ENCODE data around the gene PRR5. TPM values are rescaled to one million over a fixed set of nuclear protein-coding genes. Genes with fewer than 3 reads are reported as not detected.

The PRR5 gene
- total RNA-seq, 1 experiment from 2014 or later: 9.4 TPM

GRCh38 chr22:44691796-44692661 is 10.0 kb upstream of the PRR5 start:
- no peak for DNase-seq (ENCODE audit: low read depth)

- DNase-seq (ENCODE audit: low read depth): no peak
Measured at GRCh38 chr22:44692662-44693007, 9.4 kb upstream of the PRR5 start.

GRCh38 chr22:44693145-44693544 is 8.9 kb upstream of the PRR5 start:
- no peak for DNase-seq (ENCODE audit: low read depth)

GRCh38 chr22:44693756-44694155 is 8.2 kb upstream of the PRR5 start:
- DNase-seq (ENCODE audit: low read depth): no peak

- peak; percentile 66 for DNase-seq (ENCODE audit: low read depth)
Measured at GRCh38 chr22:44697423-44698141, 4.4 kb upstream of the PRR5 start.

GRCh38 chr22:44698531-44699421 is 3.2 kb upstream of the PRR5 start:
- peak; percentile 59 for DNase-seq (ENCODE audit: low read depth)

GRCh38 chr22:44700456-44700855 is 1.5 kb upstream of the PRR5 start:
- DNase-seq (ENCODE audit: low read depth): no peak

GRCh38 chr22:44701187-44701790 is 715 bp upstream of the PRR5 start:
- no peak for DNase-seq (ENCODE audit: low read depth)

GRCh38 chr22:44702479-44703198 is 635 bp downstream of the PRR5 start:
- peak; percentile 44 for DNase-seq (ENCODE audit: low read depth)

GRCh38 chr22:44703255-44703870 is 1.4 kb downstream of the PRR5 start:
- no peak for DNase-seq (ENCODE audit: low read depth)

GRCh38 chr22:44704159-44705021 is 2.4 kb downstream of the PRR5 start:
- DNase-seq (ENCODE audit: low read depth): no peak

GRCh38 chr22:44705022-44705297 is 3.0 kb downstream of the PRR5 start:
- DNase-seq (ENCODE audit: low read depth): no peak

- no peak for DNase-seq (ENCODE audit: low read depth)
Measured at GRCh38 chr22:44706488-44706887, 4.5 kb downstream of the PRR5 start.

GRCh38 chr22:44707178-44707577 is 5.2 kb downstream of the PRR5 start:
- no peak for DNase-seq (ENCODE audit: low read depth)

GRCh38 chr22:44707752-44708151 is 5.7 kb downstream of the PRR5 start:
- DNase-seq (ENCODE audit: low read depth): no peak

- no peak for DNase-seq (ENCODE audit: low read depth)
Measured at GRCh38 chr22:44709881-44710392, 7.9 kb downstream of the PRR5 start.

- DNase-seq (ENCODE audit: low read depth): no peak
Measured at GRCh38 chr22:44710474-44711240, 8.7 kb downstream of the PRR5 start.

GRCh38 chr22:44711241-44711560 is 9.2 kb downstream of the PRR5 start:
- DNase-seq (ENCODE audit: low read depth): no peak
